GM21717 (cell line): Measurements from ENCODE around the gene CCP110.
"Not testable (repeated sequence)": the region's sequence is repeated elsewhere in the genome, so short reads cannot be mapped to it uniquely, and the experiment has no call there.

Experiments used
- ATAC-seq: cut with Tn5 transposase; IDR thresholded peaks from one replicate; pipeline ENCODE4 v1.9.1; 2021; ENCODE audit warnings: mild to moderate bottlenecking, moderate library complexity; ENCODE audit not compliant: unreplicated experiment

The CCP110 gene

DNA sequence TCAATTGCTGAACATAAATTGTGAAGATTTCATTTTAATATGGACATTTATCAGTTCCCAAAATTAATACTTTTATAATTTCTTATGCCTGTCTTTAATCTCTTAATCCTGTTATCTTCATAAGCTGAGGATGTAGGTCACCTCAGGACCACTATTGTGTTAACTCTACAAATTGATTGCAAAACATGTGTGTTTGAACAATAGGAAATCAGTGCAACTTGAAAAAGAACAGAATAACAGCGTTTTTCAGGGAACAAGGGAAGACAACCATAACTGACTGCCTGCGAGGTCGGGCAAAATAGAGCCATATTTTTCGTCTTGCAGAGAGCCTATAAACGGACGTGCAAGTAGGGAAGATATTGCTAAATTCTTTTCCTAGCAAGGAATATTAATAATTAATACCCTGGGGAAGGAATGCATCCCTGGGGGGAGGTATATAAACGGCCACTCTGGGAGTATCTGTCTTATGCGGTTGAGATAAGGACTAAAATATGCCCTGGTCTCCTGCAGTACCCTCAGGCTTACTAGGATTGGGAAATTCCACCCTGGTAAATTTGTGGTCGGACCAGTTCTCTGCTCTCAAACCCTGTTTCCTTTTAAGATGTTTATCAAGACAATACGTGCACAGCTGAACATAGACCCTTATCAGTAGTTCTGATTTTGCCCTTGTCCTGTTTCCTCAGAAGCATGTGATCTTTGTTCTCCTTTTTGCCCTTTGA, 19.7 kb downstream of the CCP110 start:
- not testable (repeated sequence) for ATAC-seq

GRCh38 chr16:19548144-19548543, 24.4 kb downstream of the CCP110 start:
- no peak for ATAC-seq

DNA sequence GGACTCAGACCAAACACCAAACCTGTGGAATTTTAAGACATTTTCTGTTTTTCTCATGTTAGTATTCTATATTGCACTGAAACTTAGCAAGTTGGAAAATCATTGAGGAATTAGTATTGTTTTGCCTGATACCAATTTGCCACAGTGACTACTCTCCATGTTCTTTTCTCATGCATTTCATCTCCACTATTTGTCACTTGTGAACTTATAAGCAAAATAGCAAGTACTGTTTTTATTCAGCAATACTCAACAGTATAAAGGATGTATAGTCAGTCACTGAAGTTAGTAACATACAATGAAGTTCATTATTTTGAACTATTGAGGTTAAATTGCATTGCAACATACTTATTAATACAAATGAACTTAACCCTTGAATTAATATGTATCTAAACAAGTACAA, 25.9 kb downstream of the CCP110 start:
- ATAC-seq, result no peak

DNA sequence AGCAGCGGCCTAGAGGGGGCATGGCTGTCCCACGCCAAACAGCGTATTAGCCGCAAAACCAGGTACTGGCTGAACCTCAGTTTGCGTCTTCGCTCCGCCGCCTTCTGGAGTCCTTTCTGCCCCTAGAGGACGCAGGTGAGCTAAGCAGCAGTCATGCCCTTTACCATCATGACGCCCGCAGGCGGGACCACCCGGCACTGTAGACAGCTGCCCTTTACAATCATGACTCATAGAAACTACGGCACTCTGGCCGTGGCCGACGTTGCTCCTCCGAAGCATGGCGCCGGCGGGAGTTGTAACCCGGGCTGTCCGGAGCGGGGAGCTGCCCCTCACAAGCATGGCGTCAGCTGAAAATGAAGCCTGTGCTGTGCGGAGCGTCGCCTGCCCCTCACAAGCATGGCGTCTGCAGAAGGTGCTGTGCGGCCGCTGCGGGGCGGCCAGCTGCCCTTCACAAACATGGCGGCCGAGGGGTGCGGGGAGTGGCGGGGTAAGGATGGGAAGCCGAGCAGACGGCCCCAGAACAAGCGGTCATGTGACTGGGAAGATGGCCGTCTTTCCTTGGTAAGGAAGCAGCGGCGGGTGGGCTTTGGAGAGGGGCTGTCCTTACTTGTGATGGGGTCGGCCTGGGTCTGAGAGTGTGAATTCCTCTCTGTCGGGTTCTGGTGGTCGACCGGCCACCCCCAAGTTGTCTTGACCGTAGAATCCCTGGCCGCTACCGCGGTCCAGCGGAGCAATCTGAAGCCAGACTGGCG, 31.6 kb downstream of the CCP110 start, which contains the start of gene VPS35L:
TSS of gene VPS35L (plus strand) at position 518 of the 752 bp plus-strand sequence. CDS start at position 545, 27 bp downstream.
- peak; percentile 95 for ATAC-seq

DNA sequence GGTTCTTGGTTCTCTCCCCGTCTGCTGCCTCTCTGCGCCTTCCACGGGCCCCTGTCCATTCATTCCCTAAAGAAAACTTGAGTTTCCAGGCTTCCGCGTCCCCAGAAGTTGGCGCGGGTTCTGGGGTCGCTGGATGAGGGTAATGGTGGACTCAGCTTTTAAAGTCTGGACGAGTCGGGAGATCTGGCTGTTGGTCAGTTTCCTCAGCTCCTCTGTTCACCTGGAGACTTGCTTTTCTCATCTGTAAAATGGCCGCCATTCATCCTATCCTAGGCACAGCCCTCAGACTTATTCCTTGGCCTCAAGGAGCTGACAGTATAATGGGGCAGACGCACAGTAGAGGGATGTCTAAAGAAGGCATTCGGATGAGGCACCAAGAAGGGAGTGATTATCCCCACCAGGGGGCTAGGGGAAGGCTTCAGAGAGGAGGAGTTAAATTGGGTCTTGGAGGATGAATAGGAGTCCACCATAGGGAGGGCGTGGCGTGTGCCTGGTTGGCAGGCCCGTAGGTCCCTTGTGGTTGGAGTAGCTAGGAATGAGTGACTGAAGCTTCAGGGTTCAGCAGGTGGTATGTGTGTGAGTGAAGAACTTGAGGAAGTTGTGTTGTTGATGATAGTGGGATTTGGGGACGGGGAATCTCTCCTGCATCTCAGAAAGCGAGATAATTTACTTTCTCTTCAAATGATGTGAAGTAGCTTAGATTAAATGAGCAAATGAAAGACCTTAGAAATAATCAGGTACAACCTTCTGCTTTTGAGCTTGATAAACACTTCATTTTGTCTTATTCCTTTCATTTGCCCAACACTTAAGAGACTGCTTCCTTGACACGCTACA, 32.4 kb downstream of the CCP110 start:
- no peak for ATAC-seq

GRCh38 chr16:19559242-19559910, 35.6 kb downstream of the CCP110 start:
- ATAC-seq, result no peak

- ATAC-seq, result no peak
Measured at GRCh38 chr16:19560078-19560477, 36.3 kb downstream of the CCP110 start.

DNA sequence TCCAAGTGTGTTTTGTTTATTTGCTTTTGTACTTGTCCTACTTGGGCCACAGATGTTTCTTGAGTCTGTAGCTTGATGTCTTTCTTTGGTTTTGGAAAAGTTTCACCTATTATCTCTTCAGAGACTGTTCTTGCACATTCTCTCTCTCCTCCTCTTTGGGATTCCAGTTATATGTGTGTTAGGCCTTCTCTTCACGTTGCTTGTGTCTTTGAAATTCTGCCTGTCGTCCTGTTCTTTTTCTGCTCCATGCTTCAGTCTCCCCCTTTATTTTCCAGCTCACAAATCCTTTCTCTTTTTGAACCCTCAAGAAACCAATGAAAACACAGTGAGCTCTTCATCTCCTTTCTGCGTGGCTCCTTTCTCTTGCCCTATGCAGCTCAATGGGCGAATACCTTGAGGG, 39.6 kb downstream of the CCP110 start:
- no peak for ATAC-seq

- ATAC-seq, result no peak
Measured at GRCh38 chr16:19566362-19566761, 42.6 kb downstream of the CCP110 start.

GRCh38 chr16:19567560-19567959, 43.8 kb downstream of the CCP110 start:
- no peak for ATAC-seq

DNA sequence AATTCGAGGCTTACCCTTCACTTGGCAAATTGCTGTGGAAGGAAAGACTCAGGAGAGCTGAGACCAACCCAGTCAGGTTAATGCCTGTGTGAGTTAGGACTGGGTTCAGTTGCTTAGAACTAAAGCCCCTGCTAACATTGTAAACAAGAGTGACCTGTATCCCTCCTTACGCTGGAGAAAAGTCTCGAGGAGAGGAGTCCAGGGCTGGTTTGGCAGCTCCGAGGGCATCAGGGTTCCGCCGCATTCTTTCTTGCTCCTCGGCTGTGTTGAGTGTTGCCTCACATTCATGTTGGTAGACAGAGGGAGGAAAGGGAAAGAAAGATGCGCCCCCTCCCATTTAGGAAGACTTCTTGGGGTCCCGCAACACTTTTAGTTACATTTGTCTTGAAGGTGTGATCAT, 50.3 kb downstream of the CCP110 start:
- no peak for ATAC-seq

DNA sequence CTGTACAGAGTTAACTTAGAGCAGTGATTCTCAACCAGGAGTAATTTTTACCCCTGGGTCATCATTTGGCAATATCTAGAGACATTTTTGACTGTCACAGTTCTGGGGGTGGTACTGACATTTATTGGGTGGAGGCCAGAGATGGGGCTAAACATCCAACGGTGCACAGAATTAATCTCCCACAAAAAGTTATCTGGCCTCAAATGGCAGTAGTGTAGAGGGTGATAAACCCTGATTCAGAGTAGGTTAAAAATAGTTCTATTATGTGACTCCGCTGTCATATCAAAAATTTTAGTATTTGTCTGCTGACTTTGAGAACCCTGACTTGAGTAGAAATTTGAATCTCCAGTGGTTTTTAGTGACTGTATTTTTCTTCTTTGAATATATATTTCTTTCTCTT, 50.9 kb downstream of the CCP110 start:
- no peak for ATAC-seq

- ATAC-seq, result no peak
Measured at GRCh38 chr16:19578378-19578971, 54.7 kb downstream of the CCP110 start.

- ATAC-seq, result no peak
Measured at GRCh38 chr16:19582050-19582831, 58.5 kb downstream of the CCP110 start.

DNA sequence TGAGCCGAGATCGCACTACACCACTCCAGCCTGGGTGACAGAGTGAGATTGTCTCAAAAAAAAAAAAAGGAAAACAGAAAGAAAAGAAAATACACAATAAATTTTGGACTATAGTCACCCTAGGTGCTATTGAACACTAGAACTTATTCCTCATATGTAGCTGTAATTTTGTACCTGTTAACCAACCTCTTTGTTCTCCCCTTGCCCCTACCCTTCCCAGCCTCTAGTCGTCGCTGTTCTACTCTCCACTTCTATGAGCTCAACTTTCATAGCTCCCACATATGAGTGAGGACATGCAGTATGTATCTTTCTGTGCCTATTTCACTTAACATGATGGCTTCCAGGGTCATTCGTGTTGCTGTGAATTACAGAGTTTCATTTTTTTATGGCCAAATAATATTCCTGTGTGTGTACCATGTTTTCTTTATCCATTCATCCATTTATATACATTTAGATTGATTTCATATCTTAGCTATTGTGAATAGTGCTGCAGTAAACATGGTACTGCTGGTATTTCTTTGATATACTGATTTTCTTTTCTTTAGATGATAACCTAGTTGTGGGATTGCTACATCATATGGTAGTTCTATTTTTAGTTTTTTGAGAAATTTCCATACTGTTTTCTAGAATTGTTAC, 60.0 kb downstream of the CCP110 start:
- no peak for ATAC-seq

DNA sequence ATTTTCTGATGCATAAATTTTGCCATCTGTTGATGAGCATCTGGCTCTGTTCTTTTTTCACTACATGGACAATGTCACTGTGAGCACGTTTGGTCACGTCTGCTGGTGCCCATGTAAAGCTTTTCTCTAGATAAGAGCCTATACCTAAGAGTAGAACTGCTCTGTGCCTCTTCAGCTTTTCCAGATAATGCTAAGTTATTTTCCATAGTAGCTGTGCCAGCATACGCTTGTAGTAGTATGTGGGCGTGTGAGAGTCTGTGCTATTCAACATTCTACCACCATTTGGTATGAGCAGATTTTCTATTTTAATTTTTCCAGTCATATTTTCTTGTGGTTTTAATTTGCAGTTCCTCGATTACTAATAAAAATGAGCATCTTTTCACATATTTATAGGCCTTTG, 64.9 kb downstream of the CCP110 start:
- ATAC-seq, result no peak

- ATAC-seq, result no peak
Measured at GRCh38 chr16:19589106-19589505, 65.4 kb downstream of the CCP110 start.

GRCh38 chr16:19589771-19590302, 66.1 kb downstream of the CCP110 start:
- no peak for ATAC-seq
